ENCODE data around the gene ULK3. TPM values are rescaled to one million over a fixed set of nuclear protein-coding genes. Genes with fewer than 3 reads are reported as not detected.

Gene ULK3
- total and polyA plus RNA-seq, 2 donors (not counting 3 experiments of a cell fraction or from before 2014, with no cell fraction given): 36.0 to 48.6 TPM

- H3K4me1 ChIP-seq (ENCODE audit: control insufficient read depth, extremely low read depth, insufficient read depth, low read length): no peaks in the 10 kb centered on the region
- H2AFZ ChIP-seq (ENCODE audit: low read depth, low read length): no peak overlapping the region
- no peak for DNase-seq (ENCODE audit: low read depth, low spot score)
- no TSS peak for BruUV-seq (replicated peaks)
- no peak for TF ChIP-seq CTCF (IDR thresholded peaks at IDR 0.05; ENCODE audit: extremely low read depth in 1 of 2, insufficient read depth in 1 of 2, low read depth in 1 of 2, low read length in 2 of 2)
- no peak for TF ChIP-seq FOS (IDR thresholded peaks at IDR 0.05; ENCODE audit: borderline replicate concordance, insufficient read depth, low read length)
- no peak for TF ChIP-seq GATA2 (IDR thresholded peaks at IDR 0.05; ENCODE audit: insufficient read depth, insufficient read length, low read depth, low read length)
- no peak for TF ChIP-seq POLR2A (IDR thresholded peaks at IDR 0.05; ENCODE audit: low read depth, low read length)
- no peak for TF ChIP-seq POLR2AphosphoS5 (IDR thresholded peaks at IDR 0.05; ENCODE audit: insufficient read depth, low read depth, low read length)
- no peak for TF ChIP-seq MAX (IDR thresholded peaks at IDR 0.05; ENCODE audit: insufficient read depth, insufficient read length)
- TF ChIP-seq EZH2 (IDR thresholded peaks at IDR 0.05; ENCODE audit: borderline replicate concordance, low read depth, low read length, severe bottlenecking): no peak
- no peak for TF ChIP-seq JUN (IDR thresholded peaks at IDR 0.05; ENCODE audit: borderline replicate concordance, insufficient read depth, insufficient read length, low read depth)
- no peak for TF ChIP-seq MYC (IDR thresholded peaks at IDR 0.05; ENCODE audit: low read depth, low read length)
- CTCF ChIA-PET: interaction anchor here (2.8 kb wide), 1 partner anchor 61 kb away, joined by 14 read pairs; no protein-coding TSS in a partner anchor
- no peak overlapping the region for H3K4me2 ChIP-seq (ENCODE audit: insufficient read depth, low read length)
- dilution Hi-C loops (cut with MboI; ENCODE audit: extremely low pct_ligation_motif_present, low sequenced_read_pairs): no loop called here
- POLR2A ChIA-PET: no interaction called here
- no peak for FAIRE-seq
- H3K4me3 ChIP-seq (replicated peaks in 1 of 3; ENCODE audit: insufficient read depth in 1 of 3, low read depth in 1 of 3, low read length in 3 of 3): no peak overlapping the region
- H3K27me3 ChIP-seq (ENCODE audit: control insufficient read depth in 2 of 2, insufficient read depth in 2 of 2, low read length in 2 of 2): peaks cover 10 to 17% of the 10 kb centered on the region in 2 experiments
- H3K36me3 ChIP-seq (ENCODE audit: control insufficient read depth in 2 of 2, extremely low read depth in 1 of 2, insufficient read depth in 2 of 2, low read length in 2 of 2): peaks cover 0 to 4% of the 10 kb centered on the region in 2 experiments
- no peaks in the 10 kb centered on the region for H3K9me3 ChIP-seq (replicated peaks; ENCODE audit: control insufficient read depth, insufficient read depth, low read length)
- H3K79me2 ChIP-seq (ENCODE audit: control insufficient read depth, insufficient read depth, low read length): no peaks in the 10 kb centered on the region
- no peak overlapping the region for H3K9ac ChIP-seq (replicated peaks; ENCODE audit: extremely low read depth, insufficient read depth, low read length)
- intact Hi-C loops (cut with micrococcal nuclease): no loop called here
- H4K20me1 ChIP-seq (replicated peaks; ENCODE audit: control insufficient read depth, extremely low read depth, insufficient read depth, low read length): no peaks in the 10 kb centered on the region
- H3K9me1 ChIP-seq (replicated peaks; ENCODE audit: control insufficient read depth, extremely low read depth, insufficient read depth, low read length): no peaks in the 10 kb centered on the region
- H3K27ac ChIP-seq (ENCODE audit: insufficient read depth, low read depth, low read length): no peak overlapping the region
Observed at GRCh38 chr15:74831813-74832495, 11.0 kb downstream of the ULK3 start.

Measured in endothelial cell of umbilical vein (primary cell).